GM18505 (cell line): ENCODE data around the gene FOLH1.
"Not testable (repeated sequence)": the region's sequence is repeated elsewhere in the genome, so short reads cannot be mapped to it uniquely, and the experiment has no call there.

ENCODE experiments used
- ATAC-seq: cut with Tn5 transposase; IDR thresholded peaks from one replicate; pipeline ENCODE4 v1.9.1; 2021; ENCODE audit not compliant: unreplicated experiment
- POLR2A ChIP-seq: IDR thresholded peaks from 4 replicates; pipeline ENCODE4 v1.6.1; 2011; ENCODE audit warnings: borderline replicate concordance; ENCODE audit not compliant: insufficient read depth, insufficient read length; ENCODE audit errors: extremely low read depth

The FOLH1 gene

GRCh38 chr11:49202287-49202976 is 6.0 kb downstream of the FOLH1 start:
- no peak for TF ChIP-seq POLR2A
- no peak for ATAC-seq

DNA sequence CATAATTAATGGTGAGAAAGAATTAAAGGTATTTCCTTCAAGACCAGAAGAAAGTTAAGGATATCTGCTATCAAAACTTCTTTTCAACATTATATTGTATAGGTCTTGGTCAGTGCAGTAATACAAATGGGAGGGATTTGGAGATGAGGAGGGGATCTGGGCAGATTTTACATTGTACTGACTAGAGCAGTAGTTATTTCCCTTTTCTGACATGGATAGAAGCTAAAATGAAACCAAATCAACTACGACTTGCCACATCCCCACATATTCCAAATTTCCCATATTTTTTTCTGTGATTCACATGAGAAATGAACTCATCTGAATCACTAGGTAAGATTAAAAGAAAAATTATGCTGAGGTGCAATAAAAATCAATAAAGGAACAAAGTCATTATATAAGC is 11.6 kb downstream of the FOLH1 start:
- not testable (repeated sequence) for ATAC-seq

- ATAC-seq: not testable (repeated sequence)
Measured at GRCh38 chr11:49196002-49196401, 12.4 kb downstream of the FOLH1 start.

GRCh38 chr11:49190287-49190686 is 18.1 kb downstream of the FOLH1 start:
- not testable (repeated sequence) for ATAC-seq

- not testable (repeated sequence) for ATAC-seq
Measured at GRCh38 chr11:49186225-49186624, 22.2 kb downstream of the FOLH1 start.

- not testable (repeated sequence) for ATAC-seq
Measured at GRCh38 chr11:49185597-49185996, 22.8 kb downstream of the FOLH1 start.

GRCh38 chr11:49184756-49185155 is 23.6 kb downstream of the FOLH1 start:
- ATAC-seq: not testable (repeated sequence)

- not testable (repeated sequence) for ATAC-seq
Measured at GRCh38 chr11:49177936-49178335, 30.5 kb downstream of the FOLH1 start.

DNA sequence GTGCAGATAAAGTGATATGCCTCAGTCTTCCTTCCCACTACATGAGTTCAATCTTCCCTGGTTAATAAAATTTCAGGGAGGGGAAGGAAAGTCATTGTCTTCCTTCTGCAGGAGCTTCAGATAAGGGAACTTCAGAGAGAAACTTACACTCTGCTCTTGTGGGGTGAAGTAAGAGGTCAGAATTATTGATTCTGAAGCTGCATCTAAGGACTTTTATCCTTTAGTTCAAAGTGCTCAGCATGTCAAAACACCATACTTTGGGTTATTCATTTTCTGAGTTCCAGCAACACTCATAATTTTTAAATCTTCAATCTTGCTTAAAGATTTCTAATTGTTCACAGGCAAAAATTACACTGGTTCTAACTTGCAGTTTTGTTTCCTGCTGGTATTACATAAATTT is 33.0 kb downstream of the FOLH1 start:
- not testable (repeated sequence) for ATAC-seq

GRCh38 chr11:49174691-49175366 is 33.6 kb downstream of the FOLH1 start:
- not testable (repeated sequence) for ATAC-seq

DNA sequence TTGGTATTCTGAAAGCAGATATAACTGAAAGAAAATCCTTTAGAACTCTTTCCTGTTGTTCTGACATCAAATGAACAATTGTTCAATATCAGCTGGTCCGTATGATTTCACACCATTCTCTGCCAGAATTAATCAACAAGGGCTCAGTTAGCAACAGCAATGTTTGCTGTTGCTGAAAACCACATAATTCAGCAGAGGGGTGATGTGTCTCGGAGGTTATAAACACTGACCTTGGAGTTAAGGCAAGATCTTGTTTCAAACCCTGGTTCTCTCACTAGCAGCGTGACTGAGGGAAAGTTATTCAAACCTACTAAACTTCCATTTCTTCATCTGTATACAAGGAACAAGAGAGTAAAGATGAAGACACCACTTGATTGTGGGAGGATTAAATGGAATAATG is 36.8 kb downstream of the FOLH1 start:
- ATAC-seq: not testable (repeated sequence)

DNA sequence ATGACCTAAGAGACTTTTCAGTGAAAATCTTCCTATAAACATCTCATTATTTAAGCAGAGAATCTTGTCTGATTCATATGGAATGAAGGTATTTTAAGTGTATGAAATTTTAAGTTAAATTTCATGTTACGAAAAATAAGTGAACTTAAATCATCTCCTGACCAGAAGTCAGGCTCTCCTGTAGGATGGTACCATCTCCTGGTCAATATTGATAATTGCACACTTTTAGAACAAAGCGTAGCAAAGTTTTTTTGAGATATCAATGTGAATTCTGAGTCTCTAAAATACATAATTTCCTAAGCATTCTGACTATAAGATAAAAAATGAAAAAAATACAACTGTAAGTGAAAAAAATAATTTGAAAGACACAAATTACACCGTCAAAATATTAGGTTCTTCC is 38.8 kb downstream of the FOLH1 start:
- ATAC-seq: not testable (repeated sequence)

DNA sequence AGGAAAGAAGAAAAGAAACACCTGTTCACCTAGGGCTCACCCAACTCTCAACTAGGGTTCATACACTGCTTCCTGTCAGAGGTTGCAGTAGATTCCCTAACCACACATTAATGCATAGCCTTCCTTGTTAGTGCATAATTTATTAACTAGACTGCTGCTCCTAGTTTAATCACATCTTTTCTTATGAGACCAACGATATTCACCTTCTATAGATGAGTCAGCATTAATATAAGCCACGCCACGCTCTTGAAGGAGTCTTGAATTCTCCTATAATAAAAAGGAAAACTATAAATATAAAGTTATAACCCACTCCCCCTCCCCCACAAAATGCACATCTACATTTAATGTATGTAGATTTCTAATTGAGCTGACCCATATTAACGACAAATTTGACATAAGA is 39.4 kb downstream of the FOLH1 start:
- not testable (repeated sequence) for ATAC-seq

DNA sequence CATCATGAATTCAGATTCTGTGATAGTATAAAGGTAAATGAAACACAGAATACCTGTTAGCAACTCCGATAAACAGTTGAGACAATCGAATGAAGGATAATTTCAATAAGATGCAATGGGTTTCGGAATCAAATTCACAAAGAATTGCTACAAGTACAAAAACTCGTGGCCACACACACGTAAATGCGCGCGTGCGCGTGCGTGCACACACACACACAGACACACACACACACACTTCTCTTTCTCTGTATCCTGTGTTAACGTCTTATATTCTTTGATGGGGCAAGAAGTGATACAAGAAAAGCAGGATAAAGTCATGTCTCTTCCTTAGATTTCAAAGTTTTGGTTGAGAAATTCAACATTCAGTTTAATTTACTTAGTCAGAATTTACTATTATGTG is 57.2 kb downstream of the FOLH1 start:
- TF ChIP-seq POLR2A: no peak
- ATAC-seq: no peak

GRCh38 chr11:49102356-49102755 is 106.0 kb downstream of the FOLH1 start:
- not testable (repeated sequence) for ATAC-seq
